OCI-M1 (cell line): ENCODE measurements around the gene CCDC191.

Source experiments
- DNase-seq: peaks from one replicate; lab custom pipeline; 2025; lab: John Stamatoyannopoulos, UW

The CCDC191 gene

DNA sequence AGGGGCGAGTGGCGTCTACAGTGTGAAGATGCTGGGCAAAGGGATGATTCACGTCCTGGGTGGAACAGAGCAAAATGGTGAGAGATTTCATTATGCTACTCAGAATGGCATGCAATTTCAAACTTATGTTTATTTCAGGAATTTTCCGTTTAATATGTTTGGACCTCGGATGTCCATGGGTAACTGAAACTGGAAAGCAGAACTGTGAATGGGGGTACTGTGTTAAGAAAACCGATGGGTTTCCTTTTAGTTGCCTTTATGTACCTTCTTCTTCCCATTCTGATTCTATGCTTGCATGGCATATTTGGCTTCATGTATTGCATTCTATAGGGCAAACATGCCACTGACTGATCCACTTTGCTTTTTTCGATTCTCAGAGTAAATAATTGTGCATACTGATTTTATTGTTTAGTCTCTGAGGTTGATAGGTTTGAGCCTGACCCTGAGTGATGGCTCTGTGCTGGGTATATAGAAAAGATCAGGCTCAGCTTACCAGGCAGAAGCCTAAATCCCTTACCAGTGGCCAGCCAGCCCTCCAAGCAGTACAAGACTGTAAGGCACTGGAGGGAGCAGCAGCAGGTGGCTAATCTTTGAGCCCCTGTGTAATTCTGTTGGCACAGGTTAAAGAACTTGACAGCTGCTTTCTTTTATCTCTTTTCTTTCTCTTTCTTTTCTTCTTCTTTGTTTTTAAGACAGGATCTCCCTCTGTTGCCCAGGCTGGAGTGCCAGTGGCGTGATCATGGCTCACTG lies 4.8 kb upstream of the CCDC191 start:
- DNase-seq = no peak

DNA sequence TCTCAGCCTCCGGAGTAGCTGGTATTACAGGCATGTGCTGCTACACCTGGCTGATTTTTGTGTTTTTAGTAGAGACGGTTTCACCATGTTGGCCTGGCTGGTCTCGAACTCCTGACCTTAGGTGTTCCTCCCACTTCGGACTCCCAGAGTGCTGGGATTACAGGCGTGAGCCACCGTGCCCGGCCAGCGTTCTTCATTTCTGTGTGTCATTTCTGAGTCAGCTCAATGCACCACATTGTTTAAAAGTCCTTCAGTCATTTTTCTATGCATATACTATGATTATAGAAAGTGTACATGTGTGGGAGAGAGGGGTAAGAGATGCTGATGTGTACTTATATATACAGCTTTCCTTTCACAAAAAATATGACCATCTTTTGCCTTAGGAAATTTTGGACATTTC lies 2.3 kb upstream of the CCDC191 start:
- no peak for DNase-seq

DNA sequence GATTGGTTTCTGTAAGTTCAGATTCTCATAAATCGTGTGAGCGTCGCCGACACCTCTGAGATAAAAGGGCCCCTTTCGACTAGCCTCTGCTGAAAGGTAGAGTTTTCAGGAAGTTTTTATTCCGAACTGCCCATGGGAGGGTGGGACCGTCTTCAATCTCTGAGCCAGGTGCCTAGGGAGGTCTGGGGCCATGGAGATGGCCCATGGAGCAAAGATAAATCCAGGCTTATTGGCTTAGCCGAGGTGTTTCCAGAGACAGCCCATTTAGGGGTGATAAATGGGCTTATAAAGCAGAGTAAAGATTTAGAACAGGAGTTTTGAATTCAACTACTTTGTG lies 653 bp upstream of the CCDC191 start:
- peak; percentile 51 for DNase-seq

DNA sequence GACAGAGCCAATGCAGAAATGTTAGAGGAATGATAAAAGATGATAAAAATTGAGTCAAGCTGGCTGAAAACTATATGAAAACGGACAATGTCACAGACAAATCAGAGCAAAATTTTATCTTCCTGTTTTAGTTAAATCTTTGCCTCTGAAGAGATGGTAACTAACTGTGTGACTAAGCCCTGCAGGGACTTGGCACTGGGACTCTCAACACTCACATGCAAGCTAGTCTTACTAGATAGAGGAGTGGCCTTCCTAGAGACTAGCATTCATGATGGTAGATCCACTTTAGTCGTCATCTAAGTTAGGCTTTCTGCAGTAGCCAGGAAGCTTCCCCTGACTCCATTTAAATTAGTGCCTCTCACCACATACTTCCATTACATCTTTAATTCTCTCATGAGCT lies 4.1 kb downstream of the CCDC191 start:
- no peak for DNase-seq

DNA sequence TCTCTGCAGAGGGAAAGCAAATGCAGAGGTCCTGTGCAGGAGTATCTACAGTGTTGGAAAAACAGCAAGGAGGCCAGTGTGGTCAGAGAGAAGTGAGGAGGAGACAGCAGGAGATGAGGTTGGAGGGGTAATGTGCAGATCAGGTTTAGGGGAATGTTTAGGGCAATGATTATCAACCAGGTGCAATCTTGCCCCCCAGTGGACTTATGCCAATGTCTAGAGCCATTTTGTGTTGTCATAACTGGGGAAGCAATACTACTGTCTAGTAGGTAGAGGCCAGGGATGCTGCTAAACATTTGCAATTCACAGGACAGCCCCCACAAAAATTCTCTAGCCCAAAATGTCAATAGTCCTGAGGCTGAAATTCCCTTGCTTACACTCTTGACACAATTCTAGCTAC lies 13.1 kb downstream of the CCDC191 start:
- DNase-seq = no peak

DNA sequence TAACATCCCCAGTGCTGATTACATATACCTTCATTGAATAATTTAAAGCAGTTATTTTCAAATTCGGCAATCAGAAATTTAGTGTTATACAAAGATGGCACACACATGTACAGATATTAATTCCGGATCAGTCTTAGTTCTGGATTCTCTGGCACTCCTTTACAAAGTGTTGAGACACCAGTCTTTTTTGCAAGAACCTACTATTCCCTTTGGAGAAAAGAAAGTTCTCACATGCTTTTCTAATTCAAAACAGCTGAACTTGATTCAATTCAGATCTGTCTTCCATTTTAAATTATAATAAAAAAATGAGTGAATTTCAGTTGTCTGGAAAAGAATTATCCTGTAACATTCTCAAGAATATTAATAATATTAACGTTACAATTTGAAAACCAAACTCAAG lies 20.4 kb downstream of the CCDC191 start:
- DNase-seq = no peak

DNA sequence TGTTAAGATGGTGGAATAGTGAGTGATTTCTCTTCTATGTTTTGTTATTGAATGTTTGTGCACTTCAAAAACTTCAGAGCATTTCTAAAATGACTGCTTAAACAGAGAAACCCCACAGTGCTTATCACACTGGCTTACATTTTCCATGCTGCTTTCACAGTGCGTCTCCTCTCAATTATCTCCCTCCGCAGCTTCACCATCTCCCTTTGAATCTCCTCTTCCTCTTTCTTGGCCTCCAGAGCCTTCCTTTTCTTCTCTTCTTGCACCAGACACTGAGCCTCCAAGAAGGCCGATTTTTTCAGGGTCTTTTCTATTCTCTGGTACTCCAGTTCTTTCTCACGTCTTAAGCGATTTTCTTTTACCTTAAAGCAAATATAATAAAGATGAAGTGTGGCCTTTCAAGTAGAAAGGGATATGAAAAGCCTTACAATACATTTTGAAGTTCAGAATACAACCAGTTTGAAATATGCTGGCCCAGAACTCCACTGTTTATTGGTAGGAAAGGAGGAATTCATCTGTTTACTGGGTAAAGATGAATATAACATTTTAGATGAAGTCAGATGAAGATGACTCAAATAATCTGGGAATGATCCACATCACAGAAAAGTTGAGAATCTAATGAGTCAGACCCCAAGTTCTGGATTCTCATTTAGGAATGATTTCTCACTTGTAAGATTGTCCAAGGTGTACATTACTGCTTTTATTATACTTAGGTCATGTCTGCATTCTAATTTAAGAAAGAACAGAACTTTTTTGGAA lies 21.4 kb downstream of the CCDC191 start:
- peak; percentile 87 for DNase-seq

DNA sequence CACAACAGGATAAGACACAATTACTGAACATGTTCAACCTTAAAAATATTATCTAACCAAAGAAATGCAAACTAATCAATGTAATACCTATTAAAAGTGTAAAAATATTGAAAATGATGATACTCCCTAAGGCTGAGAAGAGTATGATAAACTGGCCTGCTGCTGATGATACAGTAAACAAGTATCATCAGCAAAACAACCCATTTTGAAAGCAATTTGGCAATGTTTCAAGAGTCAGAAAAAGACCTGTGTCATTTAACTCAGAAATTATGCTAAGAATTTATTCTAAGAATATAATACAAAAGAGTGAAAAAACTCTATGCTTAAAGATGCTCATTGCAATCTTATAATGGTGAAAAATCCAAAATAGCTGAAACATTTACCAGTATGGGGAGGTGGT lies 22.1 kb downstream of the CCDC191 start:
- DNase-seq = peak; percentile 56

DNA sequence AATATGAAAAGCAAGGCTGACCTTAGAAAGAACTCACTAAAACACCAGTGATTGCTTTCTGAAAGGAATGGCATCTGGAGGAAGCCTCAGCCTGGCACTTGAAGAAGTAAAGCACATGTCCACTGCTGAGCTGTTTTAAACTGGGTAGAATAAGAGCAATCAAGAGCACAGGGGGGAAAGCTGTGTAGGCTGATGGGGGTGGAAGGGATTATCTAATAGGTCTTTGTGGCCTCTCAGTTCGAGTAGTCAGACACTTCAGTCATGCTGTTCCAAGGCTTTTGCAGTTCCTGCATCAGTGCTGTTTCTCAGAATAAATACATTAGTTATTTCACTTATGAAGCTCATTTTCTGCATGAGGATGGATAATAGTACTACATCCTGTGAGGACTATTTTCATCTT lies 22.6 kb downstream of the CCDC191 start:
- no peak for DNase-seq

DNA sequence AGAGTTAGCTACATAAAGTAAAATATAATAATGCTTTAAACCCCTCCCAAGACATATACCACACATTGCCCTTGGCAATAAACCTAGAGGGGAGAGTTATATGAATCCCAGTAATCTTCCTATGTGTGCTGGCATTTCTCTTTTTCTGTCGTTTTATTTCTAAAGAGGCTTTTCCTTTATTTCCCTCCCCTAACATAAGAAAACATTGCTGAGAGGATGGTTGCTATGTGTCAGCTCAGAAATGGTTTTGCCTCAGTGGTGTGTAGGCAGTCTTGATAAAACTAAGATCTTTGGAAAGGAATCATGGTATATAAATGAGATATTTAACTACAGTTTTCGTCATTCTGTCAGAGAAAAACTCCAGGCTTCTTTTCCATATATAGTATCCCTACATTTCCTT lies 30.0 kb downstream of the CCDC191 start:
- DNase-seq = no peak

DNA sequence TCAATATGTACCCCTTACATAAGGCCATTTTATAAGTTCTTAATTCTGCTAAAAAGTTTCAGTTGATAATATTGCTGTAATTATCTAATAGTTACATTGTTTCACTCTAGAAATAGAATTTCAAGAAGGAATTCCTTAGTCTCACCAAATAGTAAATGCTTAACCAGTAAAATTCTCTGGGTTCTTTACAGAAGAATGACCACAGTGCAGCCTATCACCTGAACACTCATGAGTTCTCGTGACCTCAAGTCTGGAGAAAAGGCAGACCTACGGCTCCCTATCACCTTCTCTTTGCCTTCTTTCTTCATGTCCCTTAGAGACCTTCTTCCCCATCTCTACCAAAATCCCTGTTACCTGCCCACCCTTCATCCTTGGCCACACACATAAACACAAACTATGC lies 30.9 kb downstream of the CCDC191 start:
- DNase-seq = no peak

DNA sequence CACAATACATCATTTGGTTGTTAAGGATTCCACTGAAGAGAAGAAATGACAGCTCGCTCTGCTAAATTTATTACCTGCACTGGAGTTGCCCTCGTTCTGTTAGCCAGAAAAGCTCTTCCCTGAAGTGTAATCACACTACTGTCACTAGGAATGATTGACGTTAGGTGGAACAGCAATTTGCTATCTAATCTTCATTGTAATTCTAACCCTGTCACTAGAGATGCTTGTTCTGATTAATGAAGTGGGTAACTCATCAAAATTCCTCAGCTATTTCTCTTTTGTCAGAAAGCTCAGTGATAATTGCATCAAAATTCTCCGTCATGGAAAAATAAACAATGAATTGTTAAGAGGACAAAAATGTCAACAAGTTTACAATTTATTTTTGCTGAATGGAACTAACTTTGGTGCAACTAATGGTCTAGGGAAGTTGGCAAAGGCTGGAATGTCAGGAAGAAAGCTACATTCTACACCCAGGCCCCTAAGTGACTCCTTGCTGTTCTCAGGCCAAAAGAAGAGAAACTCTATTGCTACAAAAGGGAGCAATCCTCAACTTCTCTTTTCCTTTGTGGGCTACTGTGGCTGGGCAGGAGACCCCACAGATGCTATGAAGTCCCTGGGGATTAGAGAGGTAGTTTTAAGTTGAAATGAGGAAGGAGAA lies 34.1 kb downstream of the CCDC191 start:
- peak; percentile 16 for DNase-seq

DNA sequence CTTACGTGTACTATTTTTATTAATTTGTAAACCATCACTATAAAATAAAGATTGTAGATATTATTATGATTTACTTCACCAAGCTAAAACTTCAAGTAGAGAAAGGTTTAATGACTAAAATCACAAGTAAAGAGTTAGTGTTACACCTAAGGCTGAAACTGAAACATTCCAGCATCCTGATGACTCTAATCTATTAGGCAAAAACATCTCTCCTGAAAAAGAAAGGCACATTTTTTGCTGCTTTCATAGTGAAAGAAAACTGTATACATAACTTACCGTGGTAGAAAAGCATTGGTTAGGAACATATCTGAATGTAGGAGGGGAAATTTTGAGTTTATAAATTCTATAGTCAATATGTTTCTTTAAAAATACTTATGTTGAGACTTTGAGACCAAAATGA lies 35.4 kb downstream of the CCDC191 start:
- DNase-seq = no peak

DNA sequence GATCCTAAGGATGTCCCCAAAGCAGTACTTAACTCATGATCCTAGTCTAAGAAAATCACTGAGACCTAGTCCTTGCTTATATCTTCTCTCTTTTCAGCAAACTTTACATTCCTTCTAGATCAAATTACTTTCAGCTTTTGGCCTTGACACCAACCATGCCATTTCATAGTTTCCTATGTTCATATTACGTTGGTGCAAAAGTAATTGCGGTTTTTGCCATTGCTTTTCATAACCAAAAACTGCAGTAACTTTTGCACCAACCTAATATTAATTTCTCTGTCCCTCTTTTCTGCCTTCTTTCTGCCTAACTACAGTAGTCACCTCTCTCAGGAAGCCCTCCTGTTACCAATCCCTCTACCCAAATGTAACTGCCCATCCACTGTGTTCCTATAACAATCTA lies 36.8 kb downstream of the CCDC191 start:
- no peak for DNase-seq

DNA sequence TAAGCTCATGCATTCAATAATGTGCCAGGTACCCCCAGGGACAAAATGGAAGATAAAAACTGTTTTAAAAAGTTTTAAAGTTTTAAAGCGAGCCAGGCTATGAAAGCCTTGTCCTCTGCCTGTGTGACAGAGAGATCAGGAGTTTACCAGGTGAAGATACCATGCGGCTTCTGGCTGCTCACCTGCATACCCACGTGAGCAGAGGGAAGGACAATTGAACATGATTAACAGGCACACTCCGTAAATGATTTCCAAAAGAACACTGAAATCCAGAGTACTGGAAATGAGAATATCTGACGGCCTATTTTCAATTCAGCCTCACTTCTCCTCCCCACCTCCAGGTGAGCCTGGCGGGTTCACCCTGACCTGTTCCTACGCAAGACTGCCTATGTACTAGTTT lies 42.1 kb downstream of the CCDC191 start:
- DNase-seq = no peak

DNA sequence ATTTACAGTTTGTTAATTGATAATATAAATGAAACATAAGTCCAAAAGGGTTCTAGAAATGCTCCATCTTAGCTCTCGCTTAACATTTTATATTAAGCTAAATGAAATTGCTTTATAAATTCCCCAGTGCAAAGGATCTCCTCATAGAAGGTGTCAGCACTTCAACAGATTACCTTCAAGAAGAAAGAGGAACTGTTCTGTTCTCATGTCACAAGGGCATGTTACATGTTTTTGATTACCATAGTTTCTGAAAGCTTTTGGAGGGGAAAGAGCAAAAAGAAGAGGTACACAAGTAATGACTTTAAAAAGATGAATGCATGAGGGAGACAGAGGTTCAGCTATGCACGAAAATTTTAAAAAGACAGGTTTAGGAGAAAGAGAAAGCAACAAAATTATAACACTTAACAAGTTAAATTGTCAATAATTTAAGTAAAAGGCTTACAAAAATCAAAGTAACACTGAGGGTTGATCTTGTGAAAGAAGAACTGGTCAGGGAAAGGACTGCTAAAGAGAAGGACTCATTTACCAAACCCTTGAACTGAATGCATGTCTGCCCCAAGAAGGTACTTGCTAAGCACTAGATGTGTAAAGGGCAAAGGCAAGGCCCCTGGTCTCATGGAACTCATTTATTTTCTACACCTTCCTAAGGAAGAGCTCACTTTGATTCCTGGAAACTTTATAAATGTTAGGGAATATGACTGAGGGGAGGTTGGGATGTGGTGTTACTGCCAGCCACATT lies 45.1 kb downstream of the CCDC191 start:
- DNase-seq = peak; percentile 17

DNA sequence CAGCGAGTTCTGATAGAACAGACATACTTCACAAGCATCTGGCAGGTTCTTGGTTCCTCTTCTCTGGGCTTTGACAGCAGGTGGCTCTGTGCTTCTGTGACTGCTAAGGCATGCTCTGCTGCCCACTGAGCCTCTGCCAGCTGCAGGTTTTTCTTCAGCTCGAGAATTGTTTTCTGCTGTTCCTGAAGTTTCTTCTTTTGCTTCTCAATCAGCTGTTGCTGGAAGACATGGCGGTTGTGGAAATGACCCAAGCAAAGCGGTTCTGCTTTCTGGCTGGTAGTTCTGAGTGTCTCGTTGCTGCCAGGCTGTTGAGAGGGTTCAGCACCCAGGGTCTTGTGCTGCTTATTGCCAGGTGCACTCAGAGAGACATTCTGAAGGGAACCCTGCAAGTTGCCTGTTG lies 50.8 kb downstream of the CCDC191 start:
- no peak for DNase-seq

DNA sequence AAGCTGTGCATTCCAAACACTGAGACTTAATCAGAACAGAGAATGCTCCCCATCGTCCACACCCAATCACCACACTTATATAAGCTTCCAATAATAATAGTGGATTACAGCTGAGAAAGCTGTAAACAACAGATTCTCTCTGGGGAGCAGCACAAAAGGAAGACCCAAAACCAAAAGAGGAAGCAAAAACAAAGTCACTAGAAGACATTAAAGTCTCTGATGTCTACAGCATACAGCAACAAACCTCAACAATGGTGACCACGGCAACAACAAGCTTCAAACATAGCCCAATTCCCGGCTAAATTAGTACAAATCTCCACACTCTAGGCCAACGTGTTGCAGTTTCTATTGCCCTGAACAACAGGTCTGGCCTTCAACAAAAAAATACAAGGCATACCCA lies 70.8 kb downstream of the CCDC191 start:
- peak; percentile 12 for DNase-seq

DNA sequence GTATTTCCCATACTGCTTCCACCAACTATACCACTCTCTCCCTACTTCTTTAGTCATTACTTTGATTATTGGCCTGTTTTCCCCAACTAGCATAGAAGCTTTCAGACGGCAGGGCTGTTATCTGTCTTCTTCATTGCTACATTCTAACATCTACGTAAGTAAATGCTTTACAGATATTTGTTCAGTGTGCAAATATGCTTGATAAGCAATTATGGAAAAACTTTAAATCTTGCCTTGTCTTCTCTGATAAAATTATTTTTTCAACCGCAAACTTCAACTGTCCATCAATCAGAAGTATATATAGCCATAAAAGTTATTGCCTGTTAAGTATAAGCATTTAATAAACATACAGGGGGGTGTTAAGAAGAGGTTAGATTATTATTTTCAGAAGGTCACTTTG lies 72.8 kb downstream of the CCDC191 start:
- no peak for DNase-seq

DNA sequence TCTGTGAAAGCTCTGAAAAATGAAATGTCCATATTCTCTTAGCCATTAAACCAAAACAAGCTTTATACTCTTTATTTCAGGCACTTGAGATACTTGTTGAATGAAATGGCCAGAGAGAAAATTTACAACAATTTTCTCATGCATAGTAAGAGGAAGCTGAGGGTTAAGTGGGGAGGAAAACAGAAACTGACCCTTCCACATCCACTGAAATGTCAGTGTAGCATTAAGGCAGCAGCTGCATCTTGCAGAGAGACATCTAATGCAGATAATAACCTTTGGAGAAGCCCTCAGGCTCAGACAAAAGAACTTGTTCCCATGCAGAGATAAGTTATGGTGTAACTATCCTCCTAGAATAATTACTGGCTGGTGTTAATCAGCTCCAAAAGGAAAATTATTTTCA lies 74.5 kb downstream of the CCDC191 start:
- DNase-seq = peak; percentile 22

DNA sequence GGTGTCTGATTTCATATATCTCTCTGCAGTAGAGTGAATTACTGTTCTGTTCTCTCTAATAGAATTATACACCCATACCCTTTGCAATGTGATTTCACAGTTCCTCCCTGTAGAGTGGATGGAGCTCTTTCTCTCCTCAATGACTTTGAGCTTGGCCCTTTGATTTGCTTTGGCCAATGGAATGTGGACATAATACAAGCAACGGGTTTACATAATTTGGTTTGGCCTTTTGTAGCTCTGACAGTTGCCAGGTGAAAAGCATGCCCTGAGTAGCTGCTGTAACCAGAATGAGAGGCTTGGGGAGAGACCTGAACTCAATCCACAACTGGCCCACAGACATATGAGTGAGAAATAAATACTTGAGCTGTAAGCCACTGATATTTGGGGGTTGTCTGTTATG lies 76.4 kb downstream of the CCDC191 start:
- DNase-seq = no peak

DNA sequence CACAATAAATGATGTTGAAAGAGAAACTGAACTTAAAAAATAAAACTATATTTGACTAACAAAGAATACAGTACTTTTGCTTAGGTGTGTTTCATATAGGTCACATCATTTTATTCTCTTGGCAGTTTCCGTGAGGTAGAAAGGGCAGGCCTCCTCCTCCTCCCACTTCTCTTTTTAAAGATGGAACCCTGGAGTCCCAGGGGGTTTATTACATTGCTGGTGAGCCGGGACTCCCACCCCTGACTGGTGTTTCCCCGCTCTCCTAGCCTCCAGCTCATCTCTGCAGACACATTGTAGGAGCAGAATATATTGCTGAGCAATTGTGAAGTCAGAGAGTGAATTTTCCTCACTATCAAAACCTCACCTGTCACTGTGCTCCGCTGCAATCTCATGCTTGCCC lies 78.5 kb downstream of the CCDC191 start:
- DNase-seq = no peak

DNA sequence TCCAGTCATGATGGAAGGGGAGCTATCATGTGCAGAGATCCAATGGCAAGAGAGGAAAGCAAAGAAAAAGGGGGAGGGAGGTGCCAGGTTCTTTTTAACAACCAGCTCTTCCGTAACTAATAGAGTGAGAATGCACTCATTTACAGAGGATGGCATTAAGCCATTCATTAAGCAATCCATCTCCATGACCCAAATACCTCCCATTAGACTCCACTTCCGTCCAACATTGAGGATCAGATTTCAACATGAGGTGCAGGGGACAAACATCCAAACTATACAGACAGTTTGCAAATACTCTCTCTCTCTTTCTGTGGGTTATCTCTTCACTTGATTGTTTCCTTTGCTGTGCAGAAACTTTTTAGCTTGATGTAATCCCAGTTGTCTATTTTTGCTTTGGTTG lies 87.3 kb downstream of the CCDC191 start:
- no peak for DNase-seq
